GM12878 (cell line): ENCODE data around the gene ICE1. TPM values are rescaled to one million over a fixed set of nuclear protein-coding genes. Genes with fewer than 3 reads are reported as not detected.

Source experiments
- ATAC-seq: fragments of 200-7000 bp; cut with Tn5 transposase; 3 replicates; pipeline ENCODE4 v1.9.1; 2020; ENCODE audit warnings: mild to moderate bottlenecking, moderate library complexity
- BruUV-seq: library from RNA; stranded (reverse); fragments of 400-500 nt; replicated peaks from 2 replicates; lab custom pipeline; 2021; lab: Mats Ljungman, UMichigan
- CTCF ChIA-PET: fragments of 300-600 bp; sonication (Branson Sonifier 250); formaldehyde crosslinking; extraction: SDS; loops from one replicate; lab custom pipeline; 2021; ENCODE audit warnings: inconsistent platforms; lab: Yijun Ruan, JAX
- POLR2A ChIA-PET: fragments of 350-600 bp; formaldehyde crosslinking; extraction: SDS; loops from one replicate; lab custom pipeline; 2021; ENCODE audit warnings: inconsistent platforms; lab: Charles Lee
- RAD21 ChIA-PET: fragments of 300-600 bp; sonication (Branson Sonifier 250); formaldehyde crosslinking; loops from one replicate; lab custom pipeline; 2023; ENCODE audit warnings: antibody characterized with exemption; ENCODE audit not compliant: unreplicated experiment; lab: Charles Lee
- SMC1A ChIA-PET: fragments of 300-600 bp; sonication (Branson Sonifier 250); formaldehyde crosslinking; loops from one replicate; lab custom pipeline; 2023; ENCODE audit not compliant: unreplicated experiment, uncharacterized antibody; lab: Charles Lee
- DNase-seq: peaks from one replicate; pipeline ENCODE4 v3.0.0-alpha.2; 2011; ENCODE audit warnings: low read depth, low spot score
- FAIRE-seq: peaks from 3 replicates; lab custom pipeline; 2011; peaks lifted over from hg19 to GRCh38; lab: Jason Lieb, UNC
- H2AFZ ChIP-seq: 2 replicates; pipeline ENCODE4 v1.6.0; 2011; ENCODE audit warnings: low read depth, low read length, control low read depth; ENCODE audit not compliant: control insufficient read depth
- H3K27ac ChIP-seq: 2 replicates; pipeline ENCODE4 v1.5.1; 2011; ENCODE audit warnings: control low read depth; ENCODE audit not compliant: control insufficient read depth, insufficient read depth
- H3K27me3 ChIP-seq, 2 experiments: replicated peaks in 1 of 2; 2 replicates each; pipeline versions ENCODE4 v1.6.0 to v1.6.1; 2011; ENCODE audit warnings: low read length in 1 of 2; ENCODE audit not compliant: control insufficient read depth in 2 of 2, insufficient read depth in 2 of 2
- H3K36me3 ChIP-seq, 2 experiments: 2 replicates each; pipeline ENCODE4 v1.5.1; 2011; ENCODE audit warnings: low read length in 1 of 2; ENCODE audit not compliant: control insufficient read depth in 2 of 2, insufficient read depth in 2 of 2
- H3K4me1 ChIP-seq: 2 replicates; pipeline ENCODE4 v1.6.1; 2011; ENCODE audit warnings: mild to moderate bottlenecking, low read length, moderate library complexity, mixed read lengths; ENCODE audit not compliant: control insufficient read depth, insufficient read depth
- H3K4me2 ChIP-seq: 2 replicates; pipeline ENCODE4 v1.6.0; 2011; ENCODE audit warnings: control low read depth; ENCODE audit not compliant: control insufficient read depth, insufficient read depth
- H3K4me3 ChIP-seq: fragments of 200-600 bp; sonication (generic); 2 replicates; pipeline ENCODE4 v1.5.1; 2016
- H3K79me2 ChIP-seq: 2 replicates; pipeline ENCODE4 v1.6.0; 2011; ENCODE audit warnings: low read length; ENCODE audit not compliant: control insufficient read depth, insufficient read depth
- H3K9ac ChIP-seq: 2 replicates; pipeline ENCODE4 v1.8.0; 2011; ENCODE audit warnings: low read length, control low read depth, mixed read lengths; ENCODE audit not compliant: control insufficient read depth, insufficient read depth
- H3K9me3 ChIP-seq: replicated peaks from 3 replicates; pipeline ENCODE4 v1.5.1; 2011; ENCODE audit warnings: mild to moderate bottlenecking, low read length; ENCODE audit not compliant: control insufficient read depth, insufficient read depth
- H4K20me1 ChIP-seq: 2 replicates; pipeline ENCODE4 v1.6.0; 2011; ENCODE audit not compliant: control insufficient read depth, insufficient read depth
- BCLAF1 ChIP-seq: fragments of 450-650 bp; IDR thresholded peaks from 2 replicates; pipeline ENCODE4 v1.6.1; 2017; ENCODE audit warnings: antibody characterized with exemption, mild to moderate bottlenecking, moderate library complexity
- CBFB ChIP-seq: IDR thresholded peaks from 2 replicates; pipeline ENCODE4 v1.6.1; 2016; ENCODE audit warnings: antibody characterized with exemption, low read depth
- EZH2 ChIP-seq: IDR thresholded peaks from 2 replicates; pipeline ENCODE4 v1.6.1; 2012; ENCODE audit warnings: low read depth, mild to moderate bottlenecking, control low read depth, inconsistent platforms, low read length, borderline replicate concordance; ENCODE audit not compliant: control insufficient read depth
- HDAC2 ChIP-seq: fragments of 200-600 bp; sonication (generic); IDR thresholded peaks from 2 replicates; pipeline ENCODE4 v1.6.1; 2017
- KAT2A ChIP-seq: conservative IDR thresholded peaks from 2 replicates; pipeline ENCODE4 v1.6.1; 2011; ENCODE audit warnings: low read depth, low read length; ENCODE audit not compliant: control insufficient read depth
- KDM1A ChIP-seq: fragments of 200-600 bp; sonication (generic); IDR thresholded peaks from 2 replicates; pipeline ENCODE4 v1.6.1; 2016; ENCODE audit warnings: borderline replicate concordance
- MAX ChIP-seq: IDR thresholded peaks from 2 replicates; pipeline ENCODE4 v1.6.1; 2012; ENCODE audit warnings: low read depth, low read length, improper control_type of control experiment
- MYB ChIP-seq: fragments of 150-350 bp; IDR thresholded peaks from 2 replicates; pipeline ENCODE4 v1.6.1; 2014; ENCODE audit warnings: mild to moderate bottlenecking, low read depth, low read length, borderline replicate concordance
- NFIC ChIP-seq: IDR thresholded peaks from 2 replicates; pipeline ENCODE4 v1.6.1; 2012; ENCODE audit warnings: low read depth, mild to moderate bottlenecking, inconsistent platforms, low read length, moderate library complexity
- NKRF ChIP-seq: fragments of 450-650 bp; conservative IDR thresholded peaks from 2 replicates; pipeline ENCODE4 v1.6.1; 2017; ENCODE audit warnings: mild to moderate bottlenecking, moderate library complexity
- NR2F1 ChIP-seq: fragments of 450-650 bp; conservative IDR thresholded peaks from 2 replicates; pipeline ENCODE4 v1.6.1; 2017; ENCODE audit warnings: mild to moderate bottlenecking
- SPI1 ChIP-seq: IDR thresholded peaks from 2 replicates; pipeline ENCODE4 v1.6.1; 2011; ENCODE audit warnings: low read depth, mild to moderate bottlenecking, low read length, moderate library complexity, borderline replicate concordance; ENCODE audit not compliant: insufficient read depth
- USF1 ChIP-seq: IDR thresholded peaks from 2 replicates; pipeline ENCODE4 v1.6.1; 2011; ENCODE audit warnings: borderline replicate concordance, low read depth, mild to moderate bottlenecking, moderate library complexity, mixed read lengths, low read length; ENCODE audit not compliant: insufficient read depth; ENCODE audit errors: extremely low read length
- ZBTB33 ChIP-seq: fragments of 450-650 bp; IDR thresholded peaks from 2 replicates; pipeline ENCODE4 v1.6.1; 2017; ENCODE audit warnings: mild to moderate bottlenecking
- WGBS: methylation state at CpG from one replicate; pipeline ENCODE4 v1.1.6; 2016; ENCODE audit warnings: low lambda C conversion rate; ENCODE audit not compliant: insufficient replicate concordance, insufficient coverage; ENCODE audit errors: missing lambda C conversion rate; 5-methylcytosine and 5-hydroxymethylcytosine counted together
- in situ Hi-C: fragments of 300-500 bp; cut with MboI; formaldehyde crosslinking; loops from 9 replicates; pipeline ENCODE4 v1.14.3; 2018; ENCODE audit warnings: mixed read lengths
- intact Hi-C: fragments of 100-400 bp; cut with micrococcal nuclease; formaldehyde crosslinking; loops from one replicate; pipeline ENCODE4 v1.14.2; 2022; ENCODE audit not compliant: unreplicated experiment
- polyA plus RNA-seq, 11 experiments: library from polyadenylated mRNA; depleted of rRNA in 4 of 11; unstranded in 6 of 11; stranded (reverse) in 5 of 11; fragments of >200 nt; fragmentation: Nextera tagmentation in 4 of 11; fragmentation: Illumina TruSeq in 1 of 11; extraction: Ambion mirVana in 4 of 11; extraction: Trizol in 1 of 11; gene quantifications; 1 replicate in 1 of 11; 2 replicates in 10 of 11; pipeline versions ENCODE4 v1.2.1 to v1.2.3, GENCODE V29; 2011 to 2016; ENCODE audit warnings: inconsistent platforms in 2 of 11, missing spikeins in 2 of 11, low read depth in 1 of 11
- total RNA-seq, 4 experiments: library from RNA; depleted of rRNA in 3 of 4; stranded (reverse); fragments of >200 nt in 3 of 4; fragmentation: Illumina TruSeq in 1 of 4; extraction: Trizol in 1 of 4; gene quantifications; 2 replicates each; pipeline versions ENCODE4 v1.2.1 to v1.2.3, GENCODE V29; 2013 to 2021

The ICE1 gene
- total and polyA plus RNA-seq, 10 of the 15 experiments (the other 5 are each of a cell fraction or from before 2014, with no cell fraction given): 3.8 to 31.4 (median 18.9) TPM

- TF ChIP-seq USF1 (no peak), NFIC (no peak)
- TF ChIP-seq, all 136 proteins: peak for 0
Observed at GRCh38 chr5:5481633-5482032, 59.2 kb downstream of the ICE1 start (continued).

GRCh38 chr5:5483350-5483749 is 60.9 kb downstream of the ICE1 start:
- Histone ChIP-seq H4K20me1 (no peaks in the 10 kb centered on the region), H2AFZ (no peak overlapping the region), H3K9ac (no peak overlapping the region), H3K36me3 (peaks cover 0 to 7% of the 10 kb centered on the region in 2 experiments; a peak in 1 of 4 replicates), H3K9me3 (no peaks in the 10 kb centered on the region), H3K4me2 (no peak overlapping the region), H3K4me3 (no peak overlapping the region), H3K79me2 (no peaks in the 10 kb centered on the region), H3K27me3 (no peaks in the 10 kb centered on the region), H3K4me1 (peaks cover 8% of the 10 kb centered on the region; the same call in 1 of the 2 replicates), H3K27ac (no peak overlapping the region)
- WGBS: 97% methylated on average over 2 of the region's 2 CpGs
- ChIA-PET RAD21 (no interaction called here), SMC1A (interaction anchor here (1.6 kb wide), 1 partner anchor 11 kb away, joined by 4 read pairs; no protein-coding TSS in a partner anchor), POLR2A (no interaction called here), CTCF (interaction anchor here (1.3 to 1.4 kb wide), 3 partner anchors 10 to 13 kb away, joined by 3 to 5 read pairs (median 4); no protein-coding TSS in a partner anchor)
- FAIRE-seq: no peak
- intact Hi-C loops (no loop called here), in situ Hi-C loops (loop anchor here (10.0 to 25.0 kb wide), 2 partner anchors 1104 to 1261 kb away; no protein-coding TSS in a partner anchor)
- no peak for ATAC-seq
- BruUV-seq: no TSS peak
- DNase-seq: no peak
- TF ChIP-seq BCLAF1 (no peak), KAT2A (no peak), NR2F1 (no peak), MYB (no peak), SPI1 (no peak), CBFB (no peak), EZH2 (no peak), ZBTB33 (no peak), NKRF (no peak), KDM1A (no peak), HDAC2 (no peak), MAX (no peak)
